Posterior vena cava (tissue), 2 donors: ENCODE results near the gene CAPS. TPM values are rescaled to one million over a fixed set of nuclear protein-coding genes. Genes with fewer than 3 reads are reported as not detected.
"Not testable (repeated sequence)": the region's sequence is repeated elsewhere in the genome, so short reads cannot be mapped to it uniquely, and the experiment has no call there.

Experiments
- DNase-seq: peaks from one replicate; pipeline ENCODE4 v3.0.0-alpha.2; 2020; ENCODE audit warnings: low spot score
- intact Hi-C, 2 donors: fragments of 100-400 bp; cut with DNase I; formaldehyde crosslinking; loops; one replicate each; pipeline versions ENCODE4 v1.14.1 to v1.14.2; 2022 to 2023
- long read RNA-seq, 2 donors: library from polyadenylated mRNA; unstranded; transcript quantifications; one replicate each; pipeline ENCODE4 v2.0.0, GENCODE V29; 2020 to 2021
- total RNA-seq, 2 donors: library from RNA; stranded (reverse); fragmentation: NEBNext Ultra II Directional; extraction: Animal tissue kit (Norgen Biotek cat#: 25700); gene quantifications; one replicate each; pipeline ENCODE4 v1.2.1, GENCODE V29; 2021
- donor health status: DM: yes; HTN: yes; CAD: no.
- donor health status: DM: yes; HTN: yes; CAD: no.

Gene CAPS
- 1 to 10 TPM; 3.8 to 8.5 TPM for total RNA-seq
- long read RNA-seq, donor 1, partial matches to known transcripts: 3 of 5 reads
- long read RNA-seq, donor 1, other reads (novel, unspliced or antisense): 2 of 5 reads
- long read RNA-seq, donor 2, partial matches to known transcripts: 0 of 11 reads
- long read RNA-seq, donor 2, other reads (novel, unspliced or antisense): 11 of 11 reads

DNA sequence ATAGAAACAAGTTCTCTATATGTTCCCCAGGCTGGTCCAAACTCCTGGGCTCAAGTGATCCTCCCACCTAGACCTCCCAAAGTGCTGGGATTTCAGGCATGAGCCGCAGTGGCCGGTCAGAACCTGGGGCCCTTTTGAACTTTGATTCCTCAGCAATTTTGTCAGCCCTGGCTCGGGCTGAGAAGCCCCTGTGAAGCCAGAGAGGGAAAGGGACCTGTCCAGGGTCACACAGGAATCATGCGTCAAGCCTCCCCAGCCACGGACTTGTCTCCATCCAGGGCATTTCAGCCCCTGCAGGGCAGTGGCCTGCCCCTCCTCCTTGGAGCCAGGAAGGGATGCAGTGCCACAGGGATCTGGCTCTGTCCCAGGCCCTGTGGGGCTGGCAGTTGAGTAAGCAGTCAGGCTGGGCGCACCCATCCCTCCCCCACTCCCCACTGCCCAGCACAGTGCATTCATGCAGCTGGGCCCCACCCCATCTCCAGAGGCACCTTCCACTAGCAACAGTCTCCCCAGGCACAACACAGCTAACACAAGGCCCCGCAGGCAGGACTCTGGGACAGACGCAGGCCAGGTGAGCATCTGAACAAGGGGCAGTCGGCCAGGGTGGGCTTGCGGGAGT is at the start of gene CAPS:
TSS of gene CAPS (plus strand) at position 516 of the 619 bp plus-strand sequence. CDS start 153 bp downstream, outside the sequence.
- no peak for DNase-seq
- intact Hi-C loops: no loop called here

DNA sequence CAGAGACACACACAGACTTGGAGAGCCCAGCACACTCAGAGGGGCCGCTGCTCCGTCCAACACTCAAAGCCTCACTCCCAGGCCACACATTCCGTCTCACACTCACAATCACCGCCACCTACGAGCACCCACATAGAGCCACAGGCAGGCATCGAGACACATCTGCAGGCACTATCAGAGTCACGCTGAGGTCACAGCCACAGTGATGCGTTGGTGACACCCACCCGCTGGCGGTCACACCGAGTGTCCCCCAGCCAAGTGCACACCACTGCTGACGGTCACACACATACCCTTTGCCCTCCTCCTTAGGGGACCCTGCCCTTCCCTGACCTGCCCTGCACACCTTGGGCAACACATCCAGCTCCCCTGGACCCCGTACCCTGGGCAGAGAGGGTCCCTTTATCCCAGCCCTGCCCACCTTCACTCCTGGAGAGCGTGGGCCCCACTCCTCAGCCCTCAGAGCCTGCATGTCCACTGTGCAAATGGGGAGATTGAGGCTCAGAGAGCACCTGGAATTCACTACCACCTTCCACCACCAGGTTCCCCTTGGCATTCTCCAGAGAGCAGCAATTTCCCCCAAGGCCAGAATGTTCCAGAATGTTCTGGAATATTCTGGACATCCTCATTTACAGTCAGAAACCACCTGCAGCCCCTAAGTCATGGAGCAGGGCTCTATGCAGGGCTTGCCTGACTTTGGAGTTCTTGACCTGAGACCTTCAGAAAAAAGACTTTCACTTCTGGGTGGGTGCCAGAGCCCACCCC is 49.1 kb upstream of the CAPS start:
- intact Hi-C loops: no loop called here
- no peak for DNase-seq

DNA sequence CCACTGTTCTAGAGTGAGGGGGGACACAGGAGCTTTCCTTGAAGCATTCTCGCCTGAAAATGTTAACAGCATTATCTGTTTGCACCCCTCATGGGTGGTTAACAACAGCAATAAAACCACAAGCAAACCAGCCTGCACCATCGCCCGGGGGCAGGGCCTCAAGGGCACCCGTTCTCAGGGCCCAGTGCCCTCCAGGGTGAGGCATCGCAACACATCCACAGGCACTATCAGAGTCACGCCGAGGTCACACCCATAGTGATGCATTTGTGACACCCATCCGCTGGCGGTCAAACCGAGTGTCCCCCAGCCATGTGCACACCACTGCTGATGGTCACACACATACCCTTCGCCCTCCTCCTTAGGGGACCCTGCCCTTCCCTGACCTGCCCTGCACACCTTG is 48.3 kb upstream of the CAPS start:
- no peak for DNase-seq

DNA sequence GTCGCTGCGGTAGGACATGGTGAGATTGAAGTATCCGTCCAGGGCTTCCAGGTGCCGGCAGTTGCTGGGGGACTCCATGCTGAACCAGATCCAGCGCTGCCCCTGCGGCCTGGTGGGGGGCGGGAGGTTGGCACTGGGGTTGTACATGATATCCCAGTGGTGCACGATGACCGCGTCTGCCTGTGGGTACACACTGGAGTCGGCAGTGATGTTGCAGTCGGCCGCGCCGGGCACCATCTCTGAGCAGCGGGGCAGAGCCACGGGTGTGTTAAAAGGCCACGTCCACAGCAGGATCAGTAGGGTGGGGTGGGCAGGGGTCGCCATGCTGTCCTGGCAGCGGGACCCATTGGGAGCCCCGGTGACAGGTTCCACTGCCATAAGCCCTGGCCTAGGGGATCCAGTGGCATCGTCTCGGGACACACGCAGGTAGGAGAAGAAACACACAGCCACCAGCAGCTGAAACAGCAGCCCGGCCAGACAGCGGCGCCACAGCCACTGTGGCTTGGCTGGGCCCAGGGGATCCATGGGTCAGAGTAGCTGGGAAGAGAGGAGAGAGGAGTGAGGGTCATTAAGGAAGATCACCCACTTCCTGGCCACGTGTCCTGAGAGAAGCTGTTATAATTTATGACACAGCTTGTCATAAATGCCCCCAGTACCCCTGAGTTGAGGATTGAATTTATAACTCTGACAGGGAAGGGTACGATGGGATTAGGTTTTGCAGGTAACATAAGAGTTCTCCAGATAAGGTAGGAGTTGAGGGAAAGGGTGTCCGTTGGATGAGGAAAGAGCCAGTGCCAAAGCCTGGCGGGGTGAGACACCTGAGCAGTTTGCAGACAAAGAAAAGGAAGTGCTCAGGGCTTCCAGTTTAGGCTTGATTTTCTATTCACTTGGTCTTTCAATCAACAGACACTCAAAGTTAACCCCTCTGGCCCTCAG is 46.6 kb upstream of the CAPS start:
- no peak for DNase-seq
- intact Hi-C loops: no loop called here

More for the DNA sequence above, 48.3 kb upstream of the CAPS start:
- intact Hi-C loops: no loop called here

DNA sequence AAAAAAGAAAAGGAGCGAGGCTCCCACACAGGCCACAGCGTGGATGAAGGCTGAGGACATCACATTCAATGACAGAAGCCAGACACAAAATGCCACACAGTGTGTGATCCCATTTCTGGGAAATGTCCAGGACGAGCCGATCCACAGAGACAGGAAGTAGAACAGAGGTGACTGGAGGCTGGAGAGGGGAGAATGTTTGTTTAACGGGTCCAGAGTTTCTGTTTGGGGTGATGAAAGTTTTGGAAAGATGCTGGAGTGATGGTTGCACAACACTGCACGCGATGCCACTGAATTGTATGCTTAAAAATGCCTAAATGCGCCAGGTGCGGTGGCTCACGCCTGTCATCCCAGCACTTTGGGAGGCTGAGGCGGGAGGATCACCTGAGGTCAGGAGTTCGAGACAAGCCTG is 43.1 kb upstream of the CAPS start:
- intact Hi-C loops: no loop called here
- no peak for DNase-seq

DNA sequence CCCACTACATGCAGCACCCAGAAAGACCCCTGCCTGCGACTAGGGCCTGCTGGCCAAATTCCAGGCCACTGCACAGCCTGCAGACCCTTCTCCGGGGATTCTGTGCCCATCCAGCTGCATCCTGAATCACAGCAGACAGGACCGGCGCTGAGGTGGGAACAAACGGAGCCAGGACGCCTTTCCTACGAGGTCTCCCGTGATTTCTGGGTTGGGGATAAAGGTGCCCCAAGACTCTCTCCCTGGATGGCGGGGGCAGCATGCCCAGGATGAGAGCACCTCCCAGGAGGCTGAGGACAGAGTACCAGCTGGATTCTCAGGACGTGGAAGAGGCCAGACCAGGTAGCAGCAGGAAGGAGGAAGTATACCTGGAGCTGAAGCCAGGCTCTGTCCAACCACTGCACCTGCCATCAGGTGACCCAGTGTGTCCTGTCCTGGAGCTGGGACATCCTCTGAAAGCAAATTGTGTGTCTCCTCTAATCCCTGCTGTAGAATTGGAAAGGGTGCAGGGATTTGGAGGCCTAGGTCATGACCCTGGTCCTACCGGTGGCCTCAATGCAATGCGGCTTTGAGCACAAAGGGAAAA is 40.3 kb upstream of the CAPS start:
- no peak for DNase-seq
- intact Hi-C loops: no loop called here

DNA sequence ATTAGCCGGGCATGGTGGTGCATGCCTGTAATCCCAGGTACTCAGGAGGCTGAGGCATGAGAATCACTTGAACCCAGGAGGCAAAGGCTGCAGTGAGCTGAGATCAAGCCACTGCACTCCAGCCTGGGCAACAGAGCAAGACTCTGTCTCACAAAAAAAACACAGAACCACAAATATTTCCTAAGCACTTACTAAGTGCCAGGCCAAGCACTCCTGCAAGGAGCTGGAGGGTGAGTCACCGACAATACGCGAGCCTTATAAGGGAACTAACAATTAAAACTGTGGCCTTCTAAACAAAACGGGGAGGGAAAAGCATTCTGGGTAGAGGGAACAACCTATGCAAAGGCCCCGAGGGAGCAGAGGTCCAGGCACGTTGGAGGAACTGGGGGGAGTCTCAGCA is 39.6 kb upstream of the CAPS start:
- intact Hi-C loops, DNase-seq: not testable (repeated sequence)

DNA sequence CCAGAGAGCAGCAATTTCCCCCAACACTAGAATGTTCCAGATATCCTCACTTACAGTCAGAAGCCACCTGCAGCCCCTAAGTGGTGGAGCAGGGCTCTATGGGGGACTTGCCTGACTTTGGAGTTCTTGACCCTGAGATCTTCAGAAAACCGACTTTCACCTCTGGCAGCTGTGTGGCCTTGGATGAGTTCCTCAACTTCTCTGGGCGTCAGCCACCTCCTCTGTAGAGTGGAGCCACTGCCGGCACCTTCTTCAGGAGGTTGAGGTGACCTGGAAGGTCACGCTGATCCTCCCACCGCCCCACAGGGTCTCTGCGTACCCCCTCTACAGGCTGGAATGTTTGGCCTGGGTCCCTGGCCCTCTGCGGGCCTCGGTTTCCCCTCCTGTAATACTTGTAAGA is 36.6 kb upstream of the CAPS start:
- DNase-seq: no peak
- intact Hi-C loops: no loop called here

DNA sequence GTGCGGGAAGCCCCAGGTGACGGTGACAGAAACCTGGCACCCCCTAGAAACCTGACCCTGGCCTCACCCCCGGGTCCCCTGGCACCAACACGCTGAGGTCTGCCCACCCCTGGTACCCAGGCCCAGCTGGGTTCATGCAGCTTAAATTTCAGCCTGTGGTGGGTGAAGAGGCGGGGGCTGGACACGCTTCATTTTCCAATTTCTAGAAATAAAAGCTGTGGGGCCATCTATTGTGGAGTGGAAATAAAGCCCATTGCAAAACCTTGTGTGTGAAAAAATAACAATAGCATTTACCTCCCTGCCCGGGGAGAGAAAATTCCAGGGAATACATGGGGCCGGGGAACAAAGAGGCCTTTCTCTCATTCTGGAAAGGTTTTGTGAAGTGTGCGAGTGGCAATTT is 36.2 kb upstream of the CAPS start:
- intact Hi-C loops: no loop called here
- no peak for DNase-seq

DNA sequence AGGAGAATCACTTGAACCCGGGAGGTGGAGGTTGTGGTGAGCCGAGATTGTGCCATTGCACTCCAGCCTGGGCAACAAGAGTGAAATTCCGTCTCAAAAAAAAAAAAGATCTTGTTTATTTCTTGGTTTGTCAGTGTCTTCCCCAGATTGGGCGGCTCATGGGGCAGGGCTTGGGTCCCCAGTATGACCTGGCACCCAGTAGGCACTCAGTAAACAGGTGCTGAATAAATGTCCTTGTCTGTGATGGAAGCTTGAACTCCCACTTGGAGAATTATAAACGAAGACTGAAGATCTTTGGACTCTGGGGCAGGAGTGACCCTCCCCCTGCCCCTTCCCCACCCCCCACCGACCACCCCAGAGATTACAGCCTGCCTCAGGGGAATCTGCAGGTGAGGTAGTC is 33.9 kb upstream of the CAPS start:
- intact Hi-C loops: no loop called here

DNA sequence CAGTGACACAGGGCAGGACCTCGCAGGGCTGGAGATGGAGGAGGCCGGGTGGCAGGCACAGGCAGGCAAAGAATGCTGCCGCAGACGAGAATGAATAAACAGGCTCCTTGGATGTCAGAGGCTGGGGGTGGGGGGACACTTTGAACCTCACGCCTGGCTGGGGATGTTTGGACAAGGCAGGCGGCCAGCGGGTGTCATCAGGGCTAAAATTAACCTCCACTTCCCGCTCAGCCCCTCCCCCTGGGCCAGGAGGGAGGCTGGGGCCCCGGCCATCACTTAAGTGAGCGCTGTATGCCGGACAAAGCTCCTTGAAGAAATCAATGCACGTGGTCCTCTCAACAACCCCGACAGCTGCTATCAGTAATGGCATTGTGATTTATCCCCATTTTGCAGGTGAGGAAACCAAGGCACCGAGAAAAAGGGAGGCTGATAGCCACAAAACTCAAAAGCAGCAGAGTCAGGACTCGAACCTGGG is 33.4 kb upstream of the CAPS start:
- peak; percentile 90 for DNase-seq

More for the DNA sequence above, 33.9 kb upstream of the CAPS start:
- no peak for DNase-seq

DNA sequence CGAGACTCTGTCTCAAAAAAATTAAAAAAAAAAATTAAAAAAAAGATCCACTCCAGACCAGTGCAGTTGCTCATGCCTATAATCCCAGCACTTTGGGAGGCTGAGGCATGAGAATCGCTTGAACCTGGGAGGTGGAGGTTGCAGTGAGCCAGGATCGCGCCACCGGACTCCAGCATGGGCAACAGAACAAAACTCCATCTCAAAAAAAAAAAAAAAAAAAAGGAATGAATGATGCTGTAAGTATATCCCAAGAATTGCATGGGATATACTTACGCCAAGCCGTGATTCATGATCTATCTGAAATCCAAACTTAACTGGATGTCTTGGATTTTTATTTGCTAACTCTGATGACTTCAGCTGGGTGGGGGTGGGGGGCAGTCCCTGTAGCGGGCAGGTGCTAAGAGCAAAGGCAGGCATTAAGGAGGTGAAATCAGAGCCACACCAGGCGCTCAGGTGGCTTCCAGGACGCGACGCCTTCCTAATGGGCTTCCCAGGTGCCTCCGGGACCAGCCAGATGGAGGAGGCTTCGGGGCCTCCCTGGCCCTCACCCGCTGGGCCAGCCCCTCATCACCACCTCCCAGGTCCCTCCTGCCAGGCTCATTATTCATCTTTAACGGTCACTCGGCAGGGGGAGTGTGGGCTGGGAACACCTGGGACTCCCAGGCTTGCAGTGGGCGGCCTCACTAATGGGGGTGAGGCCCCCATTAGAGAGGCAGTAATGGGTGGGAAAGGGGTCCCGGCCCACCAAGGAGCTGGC is 32.3 kb upstream of the CAPS start:
- DNase-seq: no peak
- intact Hi-C loops: no loop called here

More for the DNA sequence above, 33.4 kb upstream of the CAPS start:
- intact Hi-C loops: no loop called here

DNA sequence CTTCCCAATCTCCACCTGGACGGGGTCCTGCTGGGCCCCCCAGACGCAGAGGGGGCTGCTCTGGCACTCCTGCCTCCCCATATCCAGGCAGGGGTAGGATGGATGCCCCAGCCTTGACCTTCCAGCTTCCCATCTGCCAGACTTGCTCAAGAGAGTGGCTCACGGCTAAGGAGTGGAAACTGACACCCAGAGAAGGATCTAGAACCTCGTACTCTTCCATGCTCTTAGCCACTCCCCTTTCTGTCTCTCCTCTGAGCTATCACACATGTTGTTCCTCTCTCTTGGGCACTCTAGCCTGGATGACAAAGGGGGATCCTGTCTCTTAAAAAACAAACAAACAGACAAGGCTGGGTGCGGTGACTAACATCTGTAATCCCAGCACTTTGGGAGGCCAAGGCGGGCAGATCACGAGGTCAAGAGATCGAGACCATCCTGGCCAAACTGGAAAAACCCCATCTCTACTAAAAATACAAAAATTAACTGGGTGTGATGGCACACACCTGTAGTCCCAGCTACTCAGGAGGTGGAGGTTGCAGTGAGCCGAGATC is 31.6 kb upstream of the CAPS start:
- intact Hi-C loops: no loop called here
- no peak for DNase-seq

DNA sequence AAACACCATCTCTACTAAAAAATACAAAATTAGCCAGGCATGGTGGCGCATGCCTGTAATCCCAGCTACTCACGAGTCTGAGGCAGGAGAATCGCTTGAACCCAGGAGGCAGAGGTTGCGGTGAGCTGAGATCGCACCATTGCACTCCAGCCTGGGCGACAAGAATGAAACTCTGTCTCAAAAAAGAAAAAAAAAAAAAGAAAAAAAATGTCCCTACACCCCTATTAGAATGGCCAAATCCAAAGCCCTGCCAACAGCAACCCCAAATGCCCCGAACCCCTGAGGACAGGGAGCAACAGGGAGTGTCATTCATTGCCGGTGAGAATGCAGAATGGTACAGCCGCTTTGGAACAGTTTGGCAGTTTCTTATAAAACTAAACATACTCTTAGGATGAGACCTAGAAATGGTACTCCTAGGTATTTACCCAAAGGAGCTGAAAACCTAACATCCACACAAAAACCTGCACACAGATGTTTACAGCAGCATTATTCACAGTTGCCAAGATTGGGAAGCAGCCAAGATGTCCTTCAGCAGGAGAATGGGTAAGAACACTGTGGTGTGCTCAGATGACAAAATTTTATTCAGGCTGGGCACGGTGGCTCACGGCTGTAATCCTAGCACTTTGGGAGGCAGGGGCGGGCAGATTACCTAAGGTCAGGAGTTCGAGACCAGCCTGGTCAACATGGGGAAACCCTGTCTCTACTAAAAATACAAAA is 30.7 kb upstream of the CAPS start:
- intact Hi-C loops, DNase-seq: not testable (repeated sequence)

DNA sequence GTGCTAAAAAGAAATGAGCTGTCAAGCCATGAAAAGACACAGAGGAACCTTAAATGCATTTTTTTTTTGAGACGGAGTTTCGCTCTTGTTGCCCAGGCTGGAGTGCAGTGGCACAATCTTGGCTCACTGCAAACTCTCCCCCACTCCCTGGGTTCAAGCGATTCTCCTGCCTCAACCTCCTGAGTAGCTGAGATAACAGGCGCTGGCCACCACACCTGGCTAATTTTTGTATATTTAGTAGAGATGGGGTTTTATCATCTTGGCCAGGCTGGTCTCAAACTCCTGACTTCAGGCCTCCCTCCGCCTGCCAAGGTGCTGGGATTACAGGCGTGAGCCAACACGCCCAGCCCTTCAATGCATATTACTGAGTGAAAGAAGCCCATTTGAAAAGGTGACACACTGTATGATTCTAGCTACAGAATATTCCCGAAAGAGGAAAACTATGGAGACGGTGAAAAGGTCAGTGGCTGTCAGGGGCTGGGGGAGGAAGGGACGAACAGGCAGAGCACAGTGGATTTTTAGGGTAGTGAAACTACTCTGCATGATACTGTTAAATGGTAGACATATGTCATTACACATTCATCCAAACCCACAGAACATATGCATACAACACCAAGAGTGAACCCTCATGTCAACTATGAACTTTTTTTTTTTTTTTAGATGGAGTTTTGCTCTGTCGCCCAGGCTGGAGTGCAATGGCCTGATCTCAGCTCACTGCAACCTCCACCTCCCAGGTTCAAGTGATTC is 29.8 kb upstream of the CAPS start:
- intact Hi-C loops, DNase-seq: not testable (repeated sequence)

DNA sequence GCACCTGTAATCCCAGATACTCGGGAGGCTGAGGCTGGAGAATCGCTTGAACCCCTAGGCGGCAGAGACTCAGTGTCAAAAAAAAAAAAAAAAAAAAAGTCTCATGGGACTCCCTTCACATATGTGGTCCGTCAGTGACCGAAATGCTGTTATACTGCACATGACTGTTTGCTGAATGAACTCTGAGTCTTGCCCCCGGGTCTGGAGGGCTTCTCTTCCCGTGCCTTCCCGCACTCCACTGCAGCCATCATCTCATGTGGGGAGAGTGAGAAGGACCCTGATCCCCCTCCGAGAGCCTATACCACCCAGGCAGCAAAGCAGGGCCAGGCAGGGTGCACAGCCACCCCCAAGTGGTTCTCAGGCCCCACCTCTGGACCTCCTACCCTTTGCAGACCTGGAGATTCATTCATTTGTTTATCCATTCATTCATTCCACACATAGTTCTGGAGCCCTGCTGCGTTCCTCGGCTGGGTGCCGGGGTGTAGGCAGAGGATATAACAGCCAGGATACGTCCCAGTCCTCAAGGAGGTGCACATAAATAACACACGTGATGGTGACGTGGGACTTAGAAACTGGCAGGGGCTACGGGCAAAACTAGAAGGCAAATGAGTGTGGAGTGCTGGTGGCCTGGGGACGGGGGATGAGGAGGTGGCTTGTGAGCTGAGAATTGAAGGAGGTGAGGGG is 24.6 kb upstream of the CAPS start:
- no peak for DNase-seq

More for the DNA sequence above, 24.6 kb upstream of the CAPS start:
- intact Hi-C loops: no loop called here
